ENCODE measurements around the gene IQCH. TPM values are rescaled to one million over a fixed set of nuclear protein-coding genes. Genes with fewer than 3 reads are reported as not detected.

Gene IQCH
- total RNA-seq, 1 experiment from 2014 or later: 2.1 TPM

DNA sequence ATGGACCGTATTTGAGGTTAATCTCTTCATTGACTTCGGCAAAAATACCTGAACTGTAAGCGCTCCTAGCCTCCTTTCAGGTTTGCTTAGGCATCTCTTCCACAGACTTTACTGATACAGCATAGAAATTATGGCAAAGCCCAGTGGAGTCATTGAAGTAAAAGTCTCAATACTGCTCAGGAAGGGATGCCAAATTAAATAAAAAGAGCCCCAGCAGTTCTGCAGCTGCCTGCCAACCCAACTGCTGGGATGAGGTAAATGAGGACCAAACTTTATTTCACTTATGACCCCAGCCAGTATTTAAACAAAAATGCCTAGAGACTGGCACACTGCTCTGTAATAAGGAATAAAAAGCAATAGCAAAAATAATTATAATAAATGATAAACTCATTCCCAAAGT is 65.4 kb downstream of the IQCH start:
- no peaks in the 10 kb centered on the region for H3K9me2 ChIP-seq (replicated peaks; ENCODE audit: low read length)
- no peak for ATAC-seq
- H3K4me3 ChIP-seq (ENCODE audit: low read length): no peak overlapping the region
- no peaks in the 10 kb centered on the region for H3K79me2 ChIP-seq (ENCODE audit: low read length)
- H3K4me2 ChIP-seq (ENCODE audit: low read length): no peak overlapping the region
- H3F3A ChIP-seq (ENCODE audit: low read length, unreplicated experiment): no peaks in the 10 kb centered on the region
- no peak overlapping the region for H2AFZ ChIP-seq (ENCODE audit: low read length)
- no peak for TF ChIP-seq CTCF (conservative IDR thresholded peaks at IDR 0.05; ENCODE audit: low read depth, low read length)
- TF ChIP-seq EZH2phosphoT487 (IDR thresholded peaks at IDR 0.05; ENCODE audit: borderline replicate concordance, low read length): no peak
- TF ChIP-seq EZH2 (IDR thresholded peaks at IDR 0.05; ENCODE audit: low read length, unreplicated experiment): no peak
- no peaks in the 10 kb centered on the region for H3K27me3 ChIP-seq (ENCODE audit: low read length)
- ChIA-PET POLR2A (ENCODE audit: unreplicated experiment) (no interaction called here), CTCF (no interaction called here)
- H3K9ac ChIP-seq (ENCODE audit: low read length): no peak overlapping the region
- no TSS peak for BruUV-seq (replicated peaks)
- H3K4me1 ChIP-seq (ENCODE audit: insufficient read depth, low read length): no peaks in the 10 kb centered on the region
- no peak overlapping the region for H3K27ac ChIP-seq (ENCODE audit: low read length)
- no peaks in the 10 kb centered on the region for H3K36me3 ChIP-seq (ENCODE audit: low read depth, low read length)
- H4K20me1 ChIP-seq (ENCODE audit: low read length): no peaks in the 10 kb centered on the region
- DNase-seq: no peak
- intact Hi-C loops (cut with micrococcal nuclease): no loop called here
- no peaks in the 10 kb centered on the region for H3K9me3 ChIP-seq (ENCODE audit: low read length)

- Histone ChIP-seq H2AFZ (ENCODE audit: low read length) (no peak overlapping the region), H3K4me3 (ENCODE audit: low read length) (no peak overlapping the region), H3K79me2 (ENCODE audit: low read length) (no peaks in the 10 kb centered on the region), H3F3A (ENCODE audit: low read length, unreplicated experiment) (no peaks in the 10 kb centered on the region), H3K4me2 (ENCODE audit: low read length) (no peak overlapping the region), H3K9me2 (replicated peaks; ENCODE audit: low read length) (no peaks in the 10 kb centered on the region), H3K27ac (ENCODE audit: low read length) (no peak overlapping the region), H3K9ac (ENCODE audit: low read length) (no peak overlapping the region), H3K9me3 (ENCODE audit: low read length) (no peaks in the 10 kb centered on the region), H3K27me3 (ENCODE audit: low read length) (no peaks in the 10 kb centered on the region), H3K36me3 (ENCODE audit: low read depth, low read length) (no peaks in the 10 kb centered on the region), H4K20me1 (ENCODE audit: low read length) (no peaks in the 10 kb centered on the region), H3K4me1 (ENCODE audit: insufficient read depth, low read length) (no peaks in the 10 kb centered on the region)
- intact Hi-C loops (cut with micrococcal nuclease): no loop called here
- POLR2A ChIA-PET (ENCODE audit: unreplicated experiment): no interaction called here
- DNase-seq (no peak), ATAC-seq (no peak)
- TF ChIP-seq EZH2phosphoT487 (IDR thresholded peaks at IDR 0.05; ENCODE audit: borderline replicate concordance, low read length) (no peak), EZH2 (IDR thresholded peaks at IDR 0.05; ENCODE audit: low read length, unreplicated experiment) (no peak), CTCF (conservative IDR thresholded peaks at IDR 0.05; ENCODE audit: low read depth, low read length) (no peak)
- CTCF ChIA-PET: no interaction called here
- no TSS peak for BruUV-seq (replicated peaks)
These were observed 66.8 kb downstream of the IQCH start for GRCh38 chr15:67321352-67321751.

DNA sequence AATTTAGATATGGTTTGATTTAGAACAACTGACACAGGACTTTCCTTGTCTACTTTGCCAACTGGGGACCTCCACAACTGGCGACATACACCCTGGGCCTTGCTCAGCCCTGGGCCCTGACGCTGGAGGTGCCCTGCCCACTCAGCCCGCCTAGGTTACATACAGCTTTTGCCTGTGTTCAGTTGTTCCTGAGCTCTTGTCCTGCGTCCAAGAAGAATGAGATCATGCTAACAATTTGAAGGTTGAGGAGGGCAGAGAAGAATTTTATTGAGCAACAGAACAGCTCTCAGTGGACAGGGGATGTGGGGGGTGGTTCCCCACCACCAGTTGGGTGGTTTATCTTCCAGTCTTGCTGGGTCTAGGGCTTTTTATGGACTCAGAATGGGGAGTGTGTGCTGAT is 67.9 kb downstream of the IQCH start:
- Histone ChIP-seq H3K4me1 (ENCODE audit: insufficient read depth, low read length) (no peaks in the 10 kb centered on the region), H3K36me3 (ENCODE audit: low read depth, low read length) (no peaks in the 10 kb centered on the region), H3K79me2 (ENCODE audit: low read length) (no peaks in the 10 kb centered on the region), H3K27ac (ENCODE audit: low read length) (no peak overlapping the region), H3K4me2 (ENCODE audit: low read length) (no peak overlapping the region), H3K9me2 (replicated peaks; ENCODE audit: low read length) (no peaks in the 10 kb centered on the region), H4K20me1 (ENCODE audit: low read length) (no peaks in the 10 kb centered on the region), H3K4me3 (ENCODE audit: low read length) (no peak overlapping the region), H3F3A (ENCODE audit: low read length, unreplicated experiment) (no peaks in the 10 kb centered on the region), H3K27me3 (ENCODE audit: low read length) (no peaks in the 10 kb centered on the region), H3K9me3 (ENCODE audit: low read length) (no peaks in the 10 kb centered on the region), H3K9ac (ENCODE audit: low read length) (no peak overlapping the region), H2AFZ (ENCODE audit: low read length) (no peak overlapping the region)
- ATAC-seq: no peak
- TF ChIP-seq EZH2 (IDR thresholded peaks at IDR 0.05; ENCODE audit: low read length, unreplicated experiment) (no peak), EZH2phosphoT487 (IDR thresholded peaks at IDR 0.05; ENCODE audit: borderline replicate concordance, low read length) (no peak), CTCF (conservative IDR thresholded peaks at IDR 0.05; ENCODE audit: low read depth, low read length) (no peak)
- BruUV-seq (replicated peaks): no TSS peak
- ChIA-PET POLR2A (ENCODE audit: unreplicated experiment) (no interaction called here), CTCF (no interaction called here)
- DNase-seq: no peak
- intact Hi-C loops (cut with micrococcal nuclease): no loop called here

All from PC-3 (cell line).